Skeletal muscle tissue (tissue), 4 donors: Measurements from ENCODE around the gene BCL2L2. TPM values are rescaled to one million over a fixed set of nuclear protein-coding genes. Genes with fewer than 3 reads are reported as not detected.

Source experiments
- H3K27ac ChIP-seq: one replicate; pipeline ENCODE4 v1.7.0; 2013; ENCODE audit warnings: mild to moderate bottlenecking, low read depth, low read length, inconsistent platforms
- H3K27me3 ChIP-seq, 3 donors: one replicate each; pipeline ENCODE4 v1.7.0; 2013; ENCODE audit warnings: low read length in 3 of 3; ENCODE audit not compliant: control insufficient read depth in 3 of 3, insufficient read depth in 3 of 3
- H3K36me3 ChIP-seq, 3 donors: one replicate each; pipeline ENCODE4 v1.7.0; 2013; ENCODE audit warnings: low read length in 3 of 3; ENCODE audit not compliant: control insufficient read depth in 3 of 3, insufficient read depth in 3 of 3
- H3K4me1 ChIP-seq, 3 donors: one replicate each; pipeline ENCODE4 v1.7.0; 2013; ENCODE audit warnings: low read length in 3 of 3, mild to moderate bottlenecking in 3 of 3; ENCODE audit not compliant: control insufficient read depth in 3 of 3, insufficient read depth in 3 of 3
- H3K4me3 ChIP-seq, 3 donors: one replicate each; pipeline ENCODE4 v1.7.0; 2013; ENCODE audit warnings: low read length in 3 of 3
- H3K9ac ChIP-seq, 3 donors: one replicate each; pipeline ENCODE4 v1.7.0; 2013; ENCODE audit warnings: low read length in 3 of 3, mild to moderate bottlenecking in 3 of 3, moderate library complexity in 2 of 3, low read depth in 1 of 3
- H3K9me3 ChIP-seq, 3 donors: one replicate each; pipeline ENCODE4 v1.7.0; 2013; ENCODE audit warnings: low read length in 3 of 3; ENCODE audit not compliant: control insufficient read depth in 3 of 3
- total RNA-seq: library from RNA; depleted of rRNA; stranded (reverse); fragments of >200 nt; gene quantifications from one replicate; pipeline ENCODE4 v1.2.3, GENCODE V29; 2014
- donor health status: Osteomylitis.

Gene BCL2L2
- total RNA-seq, 1 donor from 2014 or later: 11.0 TPM

DNA sequence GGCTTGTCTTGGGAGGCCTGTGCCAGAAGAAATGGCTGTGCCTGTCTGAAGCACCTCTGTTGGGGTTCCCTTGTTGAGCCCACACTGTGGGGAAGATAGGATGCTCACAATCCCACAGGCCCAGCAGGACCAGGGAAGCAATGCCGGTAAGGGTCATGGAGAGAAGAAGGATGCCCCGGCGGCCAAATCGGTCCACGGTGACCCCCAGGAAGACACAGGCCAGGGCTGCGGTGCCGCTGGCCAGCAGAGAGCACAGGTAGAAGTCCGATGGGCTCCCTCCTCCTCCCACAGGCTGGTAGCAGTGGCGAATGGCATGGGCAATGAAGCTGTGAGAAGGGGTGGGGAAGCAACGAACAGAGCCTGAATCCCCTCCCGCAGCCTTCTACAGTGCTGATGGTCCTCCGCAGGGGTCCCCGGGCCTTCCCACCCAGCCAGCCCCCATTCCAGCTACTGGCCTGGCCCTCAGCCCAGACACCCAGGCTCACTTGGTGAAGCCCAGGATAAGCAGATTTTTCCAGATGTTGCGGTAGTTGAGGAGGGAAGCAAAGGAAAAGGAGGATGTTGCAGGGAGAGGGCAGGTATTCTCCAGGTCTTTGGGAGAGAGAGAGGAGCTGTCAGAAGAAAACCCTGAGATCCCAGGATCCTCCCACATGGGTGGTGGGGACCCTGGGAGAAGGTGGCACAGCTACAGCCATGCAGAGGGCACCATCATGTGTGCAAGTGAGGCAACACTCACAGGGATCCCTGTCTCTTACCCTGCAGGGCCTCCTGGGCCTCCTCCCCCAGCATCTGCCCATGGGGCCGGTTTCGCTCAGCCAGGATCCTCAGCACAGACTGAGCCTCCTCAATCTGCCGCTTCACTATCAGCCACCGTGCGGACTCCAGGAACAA, 41.0 kb downstream of the BCL2L2 start:
- Histone ChIP-seq H3K27ac (no peak overlapping the region), H3K9ac (no peak overlapping the region), H3K9me3 (no peaks in the 10 kb centered on the region), H3K4me1 (peaks cover 6 to 12% (median 11%) of the 10 kb centered on the region in 3 donors), H3K36me3 (no peaks in the 10 kb centered on the region), H3K4me3 (no peak overlapping the region), H3K27me3 (peaks cover 8 to 23% (median 21%) of the 10 kb centered on the region in 3 donors)

DNA sequence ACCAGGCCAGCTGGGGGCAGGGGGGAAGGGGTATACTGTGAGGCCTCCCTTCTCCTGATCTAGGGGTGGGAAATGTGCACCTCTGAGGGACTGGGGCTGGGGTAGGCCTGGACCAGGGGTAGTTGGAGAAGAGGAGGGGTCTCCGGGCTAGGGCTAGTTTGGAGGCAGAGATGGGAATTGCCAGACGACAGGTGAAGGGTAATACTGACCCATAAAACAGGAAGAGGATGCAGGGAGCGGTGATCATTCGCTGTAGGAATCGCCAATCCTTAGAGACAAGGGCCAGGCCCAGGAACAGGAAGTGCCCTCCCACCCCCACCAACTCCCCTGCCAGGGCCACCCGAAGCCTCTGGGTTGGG, 41.6 kb downstream of the BCL2L2 start:
- H3K9me3 ChIP-seq: no peaks in the 10 kb centered on the region
- H3K4me1 ChIP-seq: peaks cover 9 to 12% (median 11%) of the 10 kb centered on the region in 3 donors
- no peak overlapping the region for H3K9ac ChIP-seq
- peaks cover 10 to 26% (median 24%) of the 10 kb centered on the region in 3 donors for H3K27me3 ChIP-seq
- H3K36me3 ChIP-seq: no peaks in the 10 kb centered on the region
- no peak overlapping the region for H3K4me3 ChIP-seq
- H3K27ac ChIP-seq: no peak overlapping the region

DNA sequence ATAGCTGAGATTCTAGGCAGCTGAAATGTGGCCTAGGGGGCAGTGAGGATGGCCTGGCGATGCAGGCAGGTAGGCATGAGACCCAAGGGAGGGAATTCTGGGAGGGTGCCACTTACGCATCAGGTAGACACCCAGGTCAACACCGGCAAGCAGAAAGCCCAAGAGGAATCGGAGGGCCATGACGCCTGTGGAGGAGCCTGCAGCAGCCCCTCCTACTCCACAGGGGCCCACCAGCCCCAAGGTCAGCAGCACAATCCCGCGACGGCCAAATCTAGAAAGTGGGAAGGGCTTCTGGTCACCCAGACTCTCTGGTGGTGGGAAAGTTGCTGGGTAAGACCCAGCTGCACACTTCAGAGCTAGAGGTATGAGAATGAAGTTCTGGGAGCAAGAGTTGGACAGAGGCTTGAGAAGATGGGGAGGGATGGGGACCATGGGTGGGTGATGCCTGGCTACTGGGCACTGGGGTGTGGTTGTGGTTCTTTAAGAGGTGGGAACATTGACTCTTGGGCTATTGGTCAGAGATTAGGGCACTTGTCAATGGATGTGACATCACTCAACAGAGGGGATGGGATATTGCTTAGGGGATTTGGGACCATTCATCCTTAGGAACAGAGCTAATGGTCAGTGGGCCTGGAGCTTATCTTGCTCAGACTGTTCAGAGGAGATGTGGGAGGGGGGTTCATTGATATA, 42.7 kb downstream of the BCL2L2 start:
- no peaks in the 10 kb centered on the region for H3K36me3 ChIP-seq
- no peak overlapping the region for H3K4me3 ChIP-seq
- no peak overlapping the region for H3K9ac ChIP-seq
- peaks cover 9 to 12% (median 11%) of the 10 kb centered on the region in 3 donors for H3K4me1 ChIP-seq
- no peaks in the 10 kb centered on the region for H3K9me3 ChIP-seq
- H3K27me3 ChIP-seq: peaks cover 17 to 33% (median 32%) of the 10 kb centered on the region in 3 donors
- no peak overlapping the region for H3K27ac ChIP-seq

- peak overlapping the region in 2 of 3 donors; percentile 20 to 45 for H3K9ac ChIP-seq
- peaks cover 22 to 45% (median 45%) of the 10 kb centered on the region in 3 donors for H3K27me3 ChIP-seq
- no peak overlapping the region for H3K27ac ChIP-seq
- H3K4me1 ChIP-seq: peaks cover 9 to 12% (median 11%) of the 10 kb centered on the region in 3 donors
- peak overlapping the region; percentile 56 to 66 (median 59) for H3K4me3 ChIP-seq
- H3K36me3 ChIP-seq: no peaks in the 10 kb centered on the region
- H3K9me3 ChIP-seq: no peaks in the 10 kb centered on the region
Measured at GRCh38 chr14:23351681-23352505, 45.3 kb downstream of the BCL2L2 start.

DNA sequence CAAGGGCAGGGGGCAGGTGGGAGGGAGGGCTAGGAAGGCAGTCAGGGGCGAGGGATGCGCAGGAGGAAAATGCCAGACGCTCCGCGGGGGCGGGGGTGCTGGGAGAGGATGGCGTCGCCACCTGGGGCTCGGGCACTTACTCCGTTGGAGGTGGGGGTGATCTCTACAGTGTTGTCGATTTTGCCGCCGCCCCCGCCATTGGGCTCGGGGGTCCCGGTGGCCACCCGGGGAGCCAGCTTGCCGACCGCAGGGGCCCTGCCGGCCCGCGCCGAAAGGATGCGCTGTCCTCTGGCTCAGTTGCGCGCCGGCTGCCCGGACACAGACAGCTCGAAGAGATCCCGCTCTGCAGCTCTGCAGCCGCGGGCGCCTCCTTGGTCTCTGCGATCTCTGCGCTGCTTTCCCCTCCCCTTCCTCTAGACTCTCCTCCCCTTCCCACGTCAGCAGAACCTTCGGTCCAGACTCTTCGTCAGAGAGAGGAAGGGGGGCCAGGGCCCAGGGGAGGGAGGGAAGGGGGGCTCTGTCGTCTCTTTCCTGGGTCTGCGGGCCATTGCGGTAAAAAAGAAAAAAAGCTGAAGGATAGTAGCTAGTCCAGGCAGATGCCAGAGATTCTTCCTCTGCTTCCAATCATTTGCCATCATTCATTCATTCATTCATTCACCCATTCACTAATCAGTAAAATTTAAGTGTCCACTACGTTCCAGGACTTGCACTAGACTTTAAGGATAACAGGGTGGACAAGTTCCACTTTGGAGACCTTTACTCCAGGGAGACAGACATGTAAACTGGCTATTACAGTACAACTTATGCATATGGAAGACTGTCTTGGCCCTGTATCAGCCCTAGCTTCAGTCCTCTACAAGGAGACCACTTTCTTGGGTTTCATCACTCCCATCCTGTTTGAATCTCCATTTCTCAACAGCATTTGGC, 46.1 kb downstream of the BCL2L2 start, which contains the start of gene SLC22A17:
TSS of gene SLC22A17 (minus strand) at position 382 of the 927 bp plus-strand sequence.
- no peak within 1 kb of the TSS for H3K27ac ChIP-seq
- H3K4me1 ChIP-seq: peaks cover 9 to 12% (median 11%) of the 10 kb centered on the region in 3 donors
- H3K9me3 ChIP-seq: no peaks in the 10 kb centered on the region
- peak within 1 kb of the TSS; percentile 20 to 45 (median 32) for H3K9ac ChIP-seq
- H3K27me3 ChIP-seq: peaks cover 22 to 45% (median 45%) of the 10 kb centered on the region in 3 donors
- H3K36me3 ChIP-seq: no peaks in the 10 kb centered on the region
- H3K4me3 ChIP-seq: peak within 1 kb of the TSS; percentile 56 to 66 (median 59)

DNA sequence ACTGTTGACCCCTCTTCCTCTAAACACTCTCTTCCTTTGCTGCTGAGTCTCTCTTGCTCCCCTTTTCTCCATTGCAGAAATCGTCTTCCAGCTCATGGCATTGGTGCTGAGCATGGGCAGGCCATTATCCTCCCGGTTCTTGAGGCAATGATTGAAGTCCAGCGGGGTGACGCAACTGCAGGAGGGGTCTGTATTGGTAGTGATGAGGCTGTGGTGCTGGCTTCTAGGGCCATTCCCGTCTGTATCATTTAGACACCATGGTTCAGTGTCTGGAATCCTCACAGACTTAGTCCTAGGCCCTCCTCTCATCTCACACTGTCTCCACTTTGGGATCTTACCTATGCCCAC, 46.8 kb downstream of the BCL2L2 start:
- Histone ChIP-seq H3K4me1 (peaks cover 9 to 12% (median 11%) of the 10 kb centered on the region in 3 donors), H3K27ac (no peak overlapping the region), H3K9me3 (no peaks in the 10 kb centered on the region), H3K4me3 (no peak overlapping the region), H3K27me3 (peaks cover 22 to 45% (median 45%) of the 10 kb centered on the region in 3 donors), H3K9ac (no peak overlapping the region), H3K36me3 (no peaks in the 10 kb centered on the region)

DNA sequence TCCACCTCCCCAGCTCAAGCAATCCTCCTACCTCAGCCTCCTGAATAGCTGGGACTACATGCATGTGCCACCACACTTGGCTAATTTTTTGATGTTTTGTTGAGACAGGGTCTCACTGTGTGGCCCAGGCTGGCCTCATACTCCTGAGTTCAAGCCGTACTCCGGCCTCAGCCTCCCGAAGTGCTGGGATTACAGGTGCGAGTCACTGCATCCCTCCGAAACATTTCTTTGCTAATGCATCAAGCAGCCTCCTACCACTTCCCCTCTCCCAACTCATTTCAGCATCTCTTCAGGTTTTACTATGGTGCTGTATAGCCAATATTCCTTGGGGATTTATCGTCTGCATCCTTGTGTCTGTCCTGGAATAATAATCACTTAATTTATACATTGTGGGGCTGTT, 48.4 kb downstream of the BCL2L2 start:
- no peak overlapping the region for H3K27ac ChIP-seq
- H3K9ac ChIP-seq: no peak overlapping the region
- H3K27me3 ChIP-seq: peaks cover 22 to 50% (median 45%) of the 10 kb centered on the region in 3 donors
- H3K4me1 ChIP-seq: peaks cover 9 to 12% (median 11%) of the 10 kb centered on the region in 3 donors
- no peaks in the 10 kb centered on the region for H3K36me3 ChIP-seq
- H3K9me3 ChIP-seq: no peaks in the 10 kb centered on the region
- no peak overlapping the region for H3K4me3 ChIP-seq

DNA sequence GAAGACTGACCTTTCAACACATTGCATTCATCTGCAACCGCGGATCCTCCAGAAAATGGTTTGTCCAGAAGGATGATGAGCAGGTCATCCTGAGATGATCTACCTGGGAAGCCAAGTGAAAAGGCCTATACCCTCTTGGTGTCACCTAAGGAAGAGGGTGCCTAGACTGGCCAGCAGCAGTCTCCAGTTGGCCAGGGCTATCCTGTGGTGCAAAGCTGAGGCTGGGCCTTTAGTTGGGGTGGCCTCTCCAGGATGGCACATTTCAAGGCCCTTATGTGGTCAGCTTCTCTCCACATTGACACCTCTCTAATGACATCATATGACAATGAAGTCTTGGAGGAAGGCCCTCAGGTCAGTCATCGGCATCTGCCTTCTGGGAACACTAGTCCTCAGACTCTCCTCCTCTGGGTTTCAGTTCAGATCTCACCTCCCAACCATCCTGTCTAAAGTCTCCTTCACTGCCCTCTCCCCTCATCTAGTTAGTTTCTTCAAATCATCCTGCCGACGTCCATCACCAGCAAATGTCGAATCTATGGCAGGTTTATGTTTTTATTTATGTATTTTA, 49.3 kb downstream of the BCL2L2 start:
- H3K9ac ChIP-seq: no peak overlapping the region
- no peaks in the 10 kb centered on the region for H3K36me3 ChIP-seq
- peaks cover 22 to 44% (median 41%) of the 10 kb centered on the region in 3 donors for H3K27me3 ChIP-seq
- H3K27ac ChIP-seq: no peak overlapping the region
- no peak overlapping the region for H3K4me3 ChIP-seq
- peaks cover 9 to 12% (median 11%) of the 10 kb centered on the region in 3 donors for H3K4me1 ChIP-seq
- H3K9me3 ChIP-seq: no peaks in the 10 kb centered on the region
